Tibial artery (tissue), 4 donors: ENCODE measurements around the gene ADARB2.

Experiments used
- DNase-seq, 2 donors: peaks; one replicate each; pipeline ENCODE4 v3.0.0-alpha.2; 2019
- H3K27ac ChIP-seq, 2 donors: fragments of 200-600 bp; sonication (generic) in 1 of 2; 1 replicate in 1 of 2; 2 replicates in 1 of 2; pipeline ENCODE4 v1.5.1; 2018 to 2019; ENCODE audit warnings: mild to moderate bottlenecking in 1 of 2
- H3K27me3 ChIP-seq, 2 donors: fragments of 200-600 bp; sonication (generic) in 1 of 2; one replicate each; pipeline versions ENCODE4 v1.5.1 to v1.6.0; 2016 to 2019
- H3K36me3 ChIP-seq, 3 donors: fragments of 200-600 bp; sonication (generic) in 2 of 3; one replicate each; pipeline ENCODE4 v1.5.1; 2016 to 2019; ENCODE audit warnings: mild to moderate bottlenecking in 2 of 3
- H3K4me1 ChIP-seq, 4 donors: fragments of 200-600 bp; sonication (generic) in 2 of 4; 1 replicate in 3 of 4; 2 replicates in 1 of 4; pipeline ENCODE4 v1.5.1; 2016 to 2019
- H3K4me3 ChIP-seq, 2 donors: fragments of 200-600 bp; sonication (generic) in 1 of 2; 1 replicate in 1 of 2; 2 replicates in 1 of 2; pipeline ENCODE4 v1.5.1; 2018 to 2019; ENCODE audit warnings: mild to moderate bottlenecking in 2 of 2
- H3K9me3 ChIP-seq, 3 donors: fragments of 200-600 bp; sonication (generic) in 1 of 3; one replicate each; pipeline ENCODE4 v1.5.1; 2016 to 2019
- intact Hi-C: fragments of 100-400 bp; cut with DNase I; formaldehyde crosslinking; loops from one replicate; pipeline ENCODE4 v1.15.0; 2023; ENCODE audit warnings: low total_unique reads
- TF ChIP-seq, protein P1 (sequence below), 2 experiments: fragments of 200-600 bp in 1 of 2; fragments of 450-650 bp in 1 of 2; IDR thresholded peaks; one replicate each; pipeline ENCODE4 v1.5.1; 2017 to 2019; ENCODE audit warnings: antibody characterized with exemption in 2 of 2, mild to moderate bottlenecking in 1 of 2, moderate library complexity in 1 of 2

ADARB2 gene

DNA sequence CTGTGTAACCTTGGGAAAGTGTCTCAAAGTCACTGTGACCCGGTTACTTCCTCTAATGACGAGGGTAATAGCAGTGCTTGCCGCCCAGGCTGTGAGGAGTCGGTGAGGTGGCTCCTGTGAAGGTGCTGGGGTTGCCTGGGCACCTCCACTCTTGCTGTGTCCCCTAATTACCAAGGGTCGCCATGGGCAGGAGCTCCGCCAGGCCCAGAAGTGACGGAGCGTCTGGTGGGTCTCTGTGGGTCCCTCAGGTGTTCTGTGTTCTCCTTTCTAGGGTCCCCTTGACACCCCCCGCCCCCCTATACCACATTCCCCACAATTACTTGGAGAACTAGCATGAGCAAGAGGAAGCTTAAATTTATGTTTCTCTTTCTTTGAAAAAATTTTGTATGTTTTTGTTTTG, 519.7 kb downstream of the ADARB2 start:
- Histone ChIP-seq H3K4me1 (no peaks in the 10 kb centered on the region), H3K27ac (no peak overlapping the region), H3K36me3 (no peaks in the 10 kb centered on the region), H3K4me3 (no peak overlapping the region), H3K27me3 (peaks cover 0 to 4% of the 10 kb centered on the region in 2 donors), H3K9me3 (no peaks in the 10 kb centered on the region)
- no peak for DNase-seq
- TF ChIP-seq, protein P1, sequence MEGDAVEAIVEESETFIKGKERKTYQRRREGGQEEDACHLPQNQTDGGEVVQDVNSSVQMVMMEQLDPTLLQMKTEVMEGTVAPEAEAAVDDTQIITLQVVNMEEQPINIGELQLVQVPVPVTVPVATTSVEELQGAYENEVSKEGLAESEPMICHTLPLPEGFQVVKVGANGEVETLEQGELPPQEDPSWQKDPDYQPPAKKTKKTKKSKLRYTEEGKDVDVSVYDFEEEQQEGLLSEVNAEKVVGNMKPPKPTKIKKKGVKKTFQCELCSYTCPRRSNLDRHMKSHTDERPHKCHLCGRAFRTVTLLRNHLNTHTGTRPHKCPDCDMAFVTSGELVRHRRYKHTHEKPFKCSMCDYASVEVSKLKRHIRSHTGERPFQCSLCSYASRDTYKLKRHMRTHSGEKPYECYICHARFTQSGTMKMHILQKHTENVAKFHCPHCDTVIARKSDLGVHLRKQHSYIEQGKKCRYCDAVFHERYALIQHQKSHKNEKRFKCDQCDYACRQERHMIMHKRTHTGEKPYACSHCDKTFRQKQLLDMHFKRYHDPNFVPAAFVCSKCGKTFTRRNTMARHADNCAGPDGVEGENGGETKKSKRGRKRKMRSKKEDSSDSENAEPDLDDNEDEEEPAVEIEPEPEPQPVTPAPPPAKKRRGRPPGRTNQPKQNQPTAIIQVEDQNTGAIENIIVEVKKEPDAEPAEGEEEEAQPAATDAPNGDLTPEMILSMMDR (IDR thresholded peaks at IDR 0.05), result no peak
- intact Hi-C loops, result no loop called here

DNA sequence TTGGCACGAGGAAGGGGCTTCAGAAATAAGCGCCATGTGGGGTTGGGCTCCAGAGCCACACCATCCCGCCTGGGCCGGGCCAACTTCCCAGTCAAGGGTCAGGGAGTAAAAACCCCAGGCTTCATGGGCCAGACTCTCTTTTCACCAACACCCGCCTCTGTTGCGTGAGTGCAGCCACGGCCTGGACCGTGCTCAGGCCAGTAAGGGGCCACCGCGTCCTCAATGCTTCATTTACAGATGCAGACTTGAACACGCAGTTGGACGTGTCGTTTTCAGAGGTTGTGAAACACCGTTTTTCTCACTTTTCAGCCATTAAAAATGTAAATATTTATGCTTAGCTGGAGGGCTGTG, 520.1 kb downstream of the ADARB2 start:
- peaks cover 0 to 8% of the 10 kb centered on the region in 2 donors for H3K27me3 ChIP-seq
- H3K4me1 ChIP-seq, result no peaks in the 10 kb centered on the region
- TF ChIP-seq, protein P1 (IDR thresholded peaks at IDR 0.05), result no peak
- H3K4me3 ChIP-seq, result no peak overlapping the region
- no peak overlapping the region for H3K27ac ChIP-seq
- DNase-seq, result no peak
- intact Hi-C loops, result no loop called here
- no peaks in the 10 kb centered on the region for H3K36me3 ChIP-seq
- no peaks in the 10 kb centered on the region for H3K9me3 ChIP-seq

- TF ChIP-seq, protein P1 (IDR thresholded peaks at IDR 0.05), result no peak
- H3K36me3 ChIP-seq, result no peaks in the 10 kb centered on the region
- H3K27me3 ChIP-seq, result peaks cover 0 to 9% of the 10 kb centered on the region in 2 donors
- intact Hi-C loops, result no loop called here
- no peaks in the 10 kb centered on the region for H3K4me1 ChIP-seq
- no peak overlapping the region for H3K4me3 ChIP-seq
- H3K9me3 ChIP-seq, result no peaks in the 10 kb centered on the region
- no peak for DNase-seq
- H3K27ac ChIP-seq, result no peak overlapping the region
These were observed 520.6 kb downstream of the ADARB2 start for GRCh38 chr10:1216574-1217236.

DNA sequence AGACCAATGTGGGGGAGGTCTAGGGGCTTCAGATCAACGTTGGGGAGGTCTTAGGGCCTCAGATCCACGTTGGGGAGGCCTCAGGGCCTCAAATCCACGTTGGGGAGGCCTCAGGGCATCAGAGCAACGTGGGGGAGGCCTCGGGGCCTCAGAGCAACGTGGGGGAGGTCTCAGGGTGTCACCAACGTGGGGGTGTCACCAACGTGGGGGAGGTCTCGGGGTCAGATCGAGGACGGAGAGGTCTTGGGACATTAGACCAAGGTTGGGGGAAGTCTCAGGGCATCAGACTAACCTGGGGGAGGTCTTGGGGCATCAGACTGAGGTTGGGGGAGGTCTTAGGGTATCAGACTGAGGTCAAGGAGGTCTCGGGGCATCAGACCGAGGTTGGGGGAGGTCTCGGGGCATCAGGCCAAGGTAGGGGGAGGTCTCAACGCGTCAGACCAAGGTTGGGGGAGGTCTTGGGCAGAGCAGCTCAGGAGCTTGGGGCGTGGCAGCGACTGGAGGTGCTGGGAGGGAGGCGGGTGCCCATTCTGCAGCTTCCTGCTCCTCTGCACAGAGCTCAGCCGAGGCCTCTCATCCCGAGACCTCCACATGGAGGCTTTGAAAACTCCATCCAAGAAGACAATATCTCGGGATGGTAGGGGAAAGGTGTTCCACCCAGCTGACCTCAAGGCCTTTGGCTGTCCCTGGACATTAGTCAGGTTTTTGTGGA, 521.3 kb downstream of the ADARB2 start:
- Histone ChIP-seq H3K27me3 (peaks cover 0 to 9% of the 10 kb centered on the region in 2 donors), H3K4me3 (no peak overlapping the region), H3K27ac (no peak overlapping the region), H3K4me1 (no peaks in the 10 kb centered on the region), H3K9me3 (no peaks in the 10 kb centered on the region), H3K36me3 (no peaks in the 10 kb centered on the region)
- intact Hi-C loops, result no loop called here
- DNase-seq, result no peak
- TF ChIP-seq, protein P1 (IDR thresholded peaks at IDR 0.05), result no peak

DNA sequence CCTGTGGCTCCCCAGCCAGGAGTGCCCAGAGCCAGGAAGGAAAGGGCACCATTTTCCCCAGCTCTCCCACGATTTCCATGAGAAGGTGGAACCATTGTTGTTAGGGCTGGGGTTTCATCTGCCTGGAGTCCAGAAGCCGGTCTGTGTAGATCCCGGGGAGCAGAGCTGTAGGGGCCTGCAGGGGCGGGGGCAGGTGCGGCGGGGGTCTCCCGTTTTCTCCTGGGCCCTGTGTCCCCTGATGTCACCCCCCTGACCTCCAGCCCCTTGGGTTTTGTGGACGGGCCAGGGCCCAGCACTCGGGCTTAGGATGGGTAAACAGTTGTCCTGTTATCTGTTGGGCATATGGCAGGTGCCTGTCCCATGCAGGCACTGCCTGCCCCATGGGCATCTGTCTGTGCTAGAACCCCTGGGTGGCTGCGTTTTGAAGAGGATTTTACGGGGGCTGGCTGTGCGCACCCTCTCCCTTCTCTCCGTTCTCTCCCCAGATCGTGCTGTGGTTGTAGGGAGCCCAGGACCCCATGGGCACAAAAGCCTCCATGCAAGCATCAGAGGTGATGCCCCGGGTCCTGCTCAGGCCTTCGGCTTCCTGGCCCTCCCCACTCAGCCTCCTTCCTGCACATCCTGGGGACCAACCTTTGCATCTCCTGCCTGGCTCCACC, 522.3 kb downstream of the ADARB2 start:
- DNase-seq, result no peak
- intact Hi-C loops, result no loop called here
- peaks cover 0 to 9% of the 10 kb centered on the region in 2 donors for H3K27me3 ChIP-seq
- H3K9me3 ChIP-seq, result no peaks in the 10 kb centered on the region
- H3K4me1 ChIP-seq, result no peaks in the 10 kb centered on the region
- no peak overlapping the region for H3K27ac ChIP-seq
- H3K4me3 ChIP-seq, result no peak overlapping the region
- H3K36me3 ChIP-seq, result no peaks in the 10 kb centered on the region
- TF ChIP-seq, protein P1 (IDR thresholded peaks at IDR 0.05), result no peak
